ENCODE measurements around the gene DAPK1.

DNA sequence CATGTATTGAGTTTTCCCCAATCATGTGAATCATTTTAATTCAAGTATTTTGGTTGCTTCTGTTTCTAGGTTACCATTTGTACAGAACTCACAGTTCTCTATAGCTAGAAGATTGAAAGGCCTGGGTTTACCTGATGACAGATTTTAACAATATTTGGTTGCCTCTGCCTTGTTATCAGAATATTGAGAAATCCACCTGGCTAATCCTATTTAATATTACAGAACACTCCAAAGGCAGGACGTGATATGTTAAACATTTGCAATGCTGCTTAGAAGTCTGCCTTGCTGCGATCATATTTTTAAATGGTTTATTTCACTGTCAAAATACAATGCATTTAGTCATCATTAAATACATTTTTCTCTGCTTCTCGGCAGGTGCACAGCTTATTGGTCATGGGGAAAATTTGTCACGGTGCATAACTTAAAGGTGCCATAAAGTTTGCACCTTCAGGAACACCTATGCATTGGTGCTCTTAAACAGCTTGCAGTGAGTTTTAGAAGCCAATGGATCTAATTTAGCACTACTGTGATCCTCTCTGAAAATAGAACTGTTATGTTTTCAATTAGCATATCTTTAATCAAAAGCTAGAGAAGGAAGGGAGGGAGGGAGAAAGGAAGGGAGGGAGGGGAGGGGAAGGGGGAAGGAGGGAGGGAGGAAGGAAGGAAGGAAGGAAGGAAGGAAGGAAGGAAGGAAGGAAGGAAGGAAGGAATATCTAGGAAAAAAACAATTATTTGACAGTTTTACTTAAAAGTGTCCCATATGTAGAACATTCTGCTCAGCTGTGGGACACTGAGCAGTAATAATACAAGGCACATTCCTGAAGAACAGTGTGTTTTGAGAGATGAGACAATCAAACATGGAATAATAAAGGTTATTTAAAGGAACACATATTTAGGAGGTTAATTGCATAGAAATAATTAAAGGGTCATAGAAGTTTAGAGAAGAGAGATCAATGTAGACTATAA, 15.5 kb upstream of the DAPK1 start:
- TF ChIP-seq, protein P1, sequence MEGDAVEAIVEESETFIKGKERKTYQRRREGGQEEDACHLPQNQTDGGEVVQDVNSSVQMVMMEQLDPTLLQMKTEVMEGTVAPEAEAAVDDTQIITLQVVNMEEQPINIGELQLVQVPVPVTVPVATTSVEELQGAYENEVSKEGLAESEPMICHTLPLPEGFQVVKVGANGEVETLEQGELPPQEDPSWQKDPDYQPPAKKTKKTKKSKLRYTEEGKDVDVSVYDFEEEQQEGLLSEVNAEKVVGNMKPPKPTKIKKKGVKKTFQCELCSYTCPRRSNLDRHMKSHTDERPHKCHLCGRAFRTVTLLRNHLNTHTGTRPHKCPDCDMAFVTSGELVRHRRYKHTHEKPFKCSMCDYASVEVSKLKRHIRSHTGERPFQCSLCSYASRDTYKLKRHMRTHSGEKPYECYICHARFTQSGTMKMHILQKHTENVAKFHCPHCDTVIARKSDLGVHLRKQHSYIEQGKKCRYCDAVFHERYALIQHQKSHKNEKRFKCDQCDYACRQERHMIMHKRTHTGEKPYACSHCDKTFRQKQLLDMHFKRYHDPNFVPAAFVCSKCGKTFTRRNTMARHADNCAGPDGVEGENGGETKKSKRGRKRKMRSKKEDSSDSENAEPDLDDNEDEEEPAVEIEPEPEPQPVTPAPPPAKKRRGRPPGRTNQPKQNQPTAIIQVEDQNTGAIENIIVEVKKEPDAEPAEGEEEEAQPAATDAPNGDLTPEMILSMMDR (IDR thresholded peaks at IDR 0.05; ENCODE audit: low read depth, low read length, poor library complexity, severe bottlenecking), result no peak
- no peak for TF ChIP-seq EZH2phosphoT487 (IDR thresholded peaks at IDR 0.05; ENCODE audit: borderline replicate concordance, low read length)
